Endometrium (tissue), 2 donors: ENCODE results near the gene TBC1D22A.

Experiments used
- FAIRE-seq: peaks from 2 replicates; lab custom pipeline; 2012; peaks lifted over from hg19 to GRCh38; lab: Jason Lieb, UNC
- donor health status: control.
- donor health status: control.

Gene TBC1D22A

GRCh38 chr22:47171441-47172221 is 409.2 kb downstream of the TBC1D22A start:
- no peak for FAIRE-seq

DNA sequence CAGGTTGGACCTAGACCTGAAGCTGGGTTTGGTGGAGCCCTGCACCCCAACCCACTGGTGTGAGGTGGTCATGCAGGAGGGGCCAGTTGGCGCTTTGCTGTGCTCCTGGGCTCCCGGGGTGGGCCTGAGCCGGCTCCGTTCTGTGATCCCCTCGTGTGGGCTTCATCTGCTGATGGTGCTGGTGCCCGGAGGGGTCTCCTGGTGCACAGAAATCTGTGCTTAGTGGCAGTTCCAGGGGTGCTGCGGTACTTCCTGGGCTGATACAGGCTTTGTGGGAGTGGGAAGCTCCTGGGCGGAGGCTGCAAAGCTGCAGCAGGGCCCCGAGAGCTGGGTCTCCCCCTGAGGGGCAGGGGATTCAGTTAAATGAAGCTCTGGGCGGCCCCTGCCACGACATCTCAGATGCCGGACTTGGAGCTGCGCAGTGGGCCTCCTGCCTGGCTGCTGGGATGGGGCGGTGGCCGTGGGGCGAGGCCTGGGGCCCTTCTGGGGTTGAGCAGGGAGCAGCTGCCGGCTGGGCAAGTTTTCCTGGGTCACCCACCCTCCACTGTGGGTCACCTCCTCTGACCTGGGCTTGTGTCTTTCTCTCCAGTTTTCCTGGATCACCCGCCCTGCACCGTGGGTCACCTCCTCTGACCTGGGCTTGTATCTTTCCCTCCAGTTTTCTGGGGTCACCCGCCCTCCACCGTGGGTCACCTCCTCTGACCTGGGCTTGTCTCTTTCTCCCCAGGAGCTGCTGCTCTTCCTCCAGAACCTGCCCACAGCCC is 410.5 kb downstream of the TBC1D22A start:
- no peak for FAIRE-seq

DNA sequence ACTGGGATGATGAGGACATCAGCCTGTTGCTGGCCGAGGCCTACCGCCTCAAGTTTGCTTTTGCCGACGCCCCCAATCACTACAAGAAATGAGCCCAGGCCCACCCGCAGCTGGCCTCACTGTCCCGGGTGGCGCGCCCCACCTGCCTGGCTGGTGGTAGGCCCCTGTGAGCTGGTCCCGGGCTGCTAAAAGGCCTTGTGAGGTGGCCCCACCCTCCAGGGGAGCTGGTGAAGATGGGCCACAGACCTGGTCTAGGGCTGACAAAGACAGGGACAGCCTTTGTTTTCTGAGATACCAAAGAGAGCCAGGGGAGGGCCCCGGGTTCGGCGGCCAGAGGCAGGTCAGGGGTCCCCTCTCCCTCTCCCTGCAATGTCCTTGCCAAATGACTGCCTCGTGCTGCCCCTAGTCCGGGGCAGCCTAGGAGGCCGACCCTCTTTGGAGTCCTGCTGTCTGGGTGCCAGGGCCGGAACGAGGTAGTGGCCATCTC is 411.1 kb downstream of the TBC1D22A start:
- FAIRE-seq: no peak

DNA sequence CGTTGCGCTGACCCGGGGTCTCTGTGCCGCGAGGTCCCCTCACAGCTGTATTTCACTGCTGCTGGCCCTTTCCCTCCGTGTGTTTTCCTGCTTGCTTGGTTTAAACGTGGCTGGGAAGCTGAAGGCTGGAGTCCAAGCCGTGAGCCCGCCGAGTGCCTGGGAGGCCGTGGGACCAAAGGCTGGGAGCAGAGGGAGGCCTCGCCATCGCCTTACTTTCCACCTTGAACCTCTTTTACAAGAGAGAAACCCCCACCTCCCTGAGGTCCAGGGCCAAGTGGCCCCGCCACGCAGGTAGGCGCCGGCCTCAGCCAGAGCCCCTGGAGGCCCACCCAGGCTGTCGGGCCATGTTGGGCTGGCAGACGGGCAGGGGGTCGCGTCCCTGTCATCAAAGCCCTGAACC is 411.6 kb downstream of the TBC1D22A start:
- no peak for FAIRE-seq

- no peak for FAIRE-seq
Observed at GRCh38 chr22:47174671-47175112, 412.2 kb downstream of the TBC1D22A start.

GRCh38 chr22:47175151-47176025 is 412.9 kb downstream of the TBC1D22A start:
- FAIRE-seq: no peak

DNA sequence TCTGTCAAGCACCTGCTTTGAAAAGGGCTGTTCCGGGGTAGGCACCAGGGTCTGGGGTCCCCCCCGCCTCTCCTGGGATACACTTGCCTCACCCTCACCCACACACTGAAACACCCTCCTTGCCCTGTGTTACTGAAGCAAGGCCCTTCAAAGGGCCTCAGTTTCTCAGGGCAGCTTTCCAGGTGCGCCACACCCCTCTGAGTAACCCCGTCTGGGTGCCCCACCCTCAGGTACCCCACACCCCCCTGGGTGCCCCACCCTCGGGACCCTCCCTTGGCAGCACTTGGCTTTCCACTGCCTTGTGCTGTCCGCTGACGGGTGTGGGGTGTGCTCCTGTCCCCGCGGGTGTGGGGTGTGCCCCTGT is 413.6 kb downstream of the TBC1D22A start:
- no peak for FAIRE-seq

GRCh38 chr22:47176573-47177333 is 414.3 kb downstream of the TBC1D22A start:
- FAIRE-seq: no peak

DNA sequence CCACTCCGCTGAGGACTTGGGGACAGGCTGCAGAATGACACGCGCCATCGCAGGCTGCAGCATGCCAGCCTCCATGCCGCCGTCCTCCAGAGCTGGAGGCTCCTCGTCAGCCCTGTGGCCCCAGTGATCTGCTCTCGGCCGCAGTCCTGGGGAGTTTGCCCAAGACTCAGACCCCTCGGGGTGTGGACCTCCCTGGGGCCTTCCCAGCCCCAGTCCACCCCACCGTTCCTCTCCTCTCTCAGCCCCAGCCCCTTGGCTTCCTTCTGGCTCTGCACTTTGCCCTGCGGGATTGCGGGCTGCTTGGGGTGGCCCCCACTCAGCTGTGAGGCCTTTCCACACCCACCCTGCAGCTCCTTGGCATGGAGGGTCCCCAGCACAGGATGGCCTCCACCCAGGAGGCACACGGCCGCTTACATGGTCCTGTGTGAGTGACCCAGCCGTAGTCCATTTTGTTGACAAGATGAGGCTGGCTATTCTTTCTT is 414.9 kb downstream of the TBC1D22A start:
- no peak for FAIRE-seq

DNA sequence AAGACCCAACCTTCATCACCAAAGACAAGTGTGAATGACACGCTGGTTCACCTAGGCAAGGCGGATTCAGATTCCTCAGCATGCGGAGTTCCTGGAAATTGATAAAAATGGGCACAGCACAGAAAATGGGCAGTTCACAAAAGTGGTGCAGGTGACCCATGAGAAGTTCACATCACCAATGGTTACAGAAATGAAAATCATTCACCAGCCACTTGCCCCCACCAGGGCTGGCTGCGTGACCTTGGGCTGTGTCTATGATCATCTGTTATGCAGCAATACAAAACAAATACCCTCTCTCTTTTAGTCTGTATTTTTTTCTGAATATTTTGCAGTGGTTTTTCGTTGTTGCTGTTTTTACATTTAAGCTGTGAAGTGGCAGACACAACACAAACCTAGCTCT is 415.9 kb downstream of the TBC1D22A start:
- no peak for FAIRE-seq

DNA sequence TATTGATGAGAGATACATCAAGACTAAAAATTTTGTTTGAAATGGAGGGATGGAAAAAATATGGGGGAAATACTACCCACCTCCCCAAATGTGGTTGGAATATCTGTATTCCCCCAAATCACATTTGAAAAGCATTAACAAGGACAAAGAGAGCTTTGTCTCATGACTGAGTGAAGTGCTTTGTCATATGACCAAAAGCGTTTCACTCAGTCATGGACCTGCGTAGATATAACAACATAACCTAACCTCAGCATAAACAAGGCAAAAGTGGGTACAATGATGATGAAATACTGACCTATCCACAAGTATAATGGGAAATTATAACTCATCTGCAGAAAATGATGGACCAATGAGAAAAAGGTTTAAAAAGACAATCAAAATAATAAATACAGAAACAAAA is 418.3 kb downstream of the TBC1D22A start:
- no peak for FAIRE-seq

DNA sequence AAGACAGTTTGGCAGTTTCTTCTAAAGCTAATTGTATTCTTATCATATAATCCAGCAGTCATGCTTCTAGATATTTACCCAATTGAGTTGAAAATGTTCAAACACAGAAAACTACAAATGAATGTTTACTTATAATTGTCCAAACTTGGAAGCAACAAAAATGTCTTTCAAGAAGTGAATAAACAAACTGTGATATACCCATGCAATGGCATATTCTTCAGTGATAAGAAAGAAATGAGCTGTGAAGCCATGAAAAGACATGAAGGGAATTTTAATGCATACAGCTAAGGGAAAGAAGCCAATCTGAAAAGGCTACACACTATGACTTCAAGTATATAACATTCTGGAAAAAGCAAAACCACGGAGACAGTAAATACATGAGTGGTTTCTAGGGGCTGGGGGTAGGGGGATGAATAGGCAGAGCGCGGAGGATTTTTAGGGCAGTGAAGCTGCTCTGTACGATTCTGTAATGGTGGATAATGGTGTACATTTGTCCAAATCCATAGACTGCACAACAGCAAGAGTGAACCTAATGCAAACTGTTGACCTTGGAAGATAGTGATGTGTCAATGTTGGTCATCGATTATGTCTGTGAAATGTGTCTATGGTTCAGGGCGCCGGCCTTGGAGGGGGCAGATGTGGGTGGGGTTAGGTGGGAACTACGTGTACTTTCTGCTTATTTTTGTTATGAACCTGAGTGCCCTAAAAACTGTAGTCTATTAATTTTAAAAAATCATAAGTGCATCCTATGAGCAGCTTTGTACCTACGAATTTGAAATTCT is 424.9 kb downstream of the TBC1D22A start:
- FAIRE-seq: no peak

DNA sequence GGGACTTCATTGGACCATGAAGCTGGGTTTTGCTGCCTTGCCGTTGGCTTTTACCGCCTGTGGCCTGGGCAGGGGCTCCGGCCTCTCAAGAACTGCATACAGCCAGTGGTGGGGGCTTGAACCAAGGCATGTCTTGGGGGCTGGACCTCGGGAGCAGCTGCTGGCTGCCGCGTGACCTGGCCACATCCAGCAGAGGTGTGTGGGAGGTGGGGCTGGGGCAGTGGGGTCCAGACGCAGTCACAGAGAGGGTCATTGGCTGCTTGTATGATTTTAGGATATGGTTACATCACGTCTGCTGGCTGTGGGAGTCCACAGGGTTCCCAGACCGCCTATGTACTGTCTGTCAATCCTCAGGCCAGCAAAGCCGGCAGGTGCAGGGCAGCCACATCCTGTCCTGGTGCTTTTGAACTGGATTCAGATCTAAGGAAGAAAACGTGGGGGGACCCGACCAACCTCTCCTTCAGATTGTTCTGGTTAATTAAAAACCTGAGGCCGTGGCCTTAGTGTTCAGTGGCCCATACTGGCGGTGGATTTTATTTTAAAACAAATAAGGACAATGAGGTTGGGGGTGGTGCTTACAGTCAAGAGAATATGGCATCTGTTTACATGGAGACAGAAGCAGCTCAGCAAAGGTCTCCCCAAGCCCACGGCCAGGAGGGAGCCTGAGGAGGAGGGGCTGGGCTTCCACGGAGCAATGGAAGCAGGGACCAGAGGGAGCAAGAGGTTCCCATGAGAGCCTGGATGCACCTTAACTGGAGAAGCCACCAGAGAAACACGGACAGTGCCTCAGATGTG is 426.0 kb downstream of the TBC1D22A start:
- no peak for FAIRE-seq

- no peak for FAIRE-seq
Observed at GRCh38 chr22:47189056-47189916, 426.8 kb downstream of the TBC1D22A start.

- no peak for FAIRE-seq
Observed at GRCh38 chr22:47190276-47190956, 428.0 kb downstream of the TBC1D22A start.

- FAIRE-seq: no peak
Observed at GRCh38 chr22:47190957-47191670, 428.7 kb downstream of the TBC1D22A start.
